Transverse colon (tissue), 4 donors: ENCODE data around the gene IPO5.

Source experiments
- EP300 ChIP-seq: sonication (generic); formaldehyde crosslinking; IDR thresholded peaks from one replicate; pipeline ENCODE4 v1.6.1; 2017; ENCODE audit warnings: antibody characterized with exemption, low read depth
- POLR2A ChIP-seq: fragments of 450-650 bp; IDR thresholded peaks from one replicate; pipeline ENCODE4 v1.6.1; 2016; ENCODE audit warnings: antibody characterized with exemption, mild to moderate bottlenecking, moderate library complexity
- POLR2AphosphoS5 ChIP-seq, 3 donors: sonication (generic); formaldehyde crosslinking; IDR thresholded peaks; one replicate each; pipeline ENCODE4 v1.6.1; 2016; ENCODE audit warnings: antibody characterized with exemption in 3 of 3
- TF ChIP-seq, protein P1 (sequence below), 5 experiments: fragments of 200-600 bp in 3 of 5; fragments of 450-650 bp in 2 of 5; sonication (generic) in 3 of 5; IDR thresholded peaks; 1 replicate in 2 of 5; 2 replicates in 3 of 5; pipeline ENCODE4 v1.5.1; 2016 to 2017; ENCODE audit warnings: antibody characterized with exemption in 5 of 5, inconsistent platforms in 3 of 5, mild to moderate bottlenecking in 2 of 5, moderate library complexity in 1 of 5

- TF ChIP-seq, protein P1, sequence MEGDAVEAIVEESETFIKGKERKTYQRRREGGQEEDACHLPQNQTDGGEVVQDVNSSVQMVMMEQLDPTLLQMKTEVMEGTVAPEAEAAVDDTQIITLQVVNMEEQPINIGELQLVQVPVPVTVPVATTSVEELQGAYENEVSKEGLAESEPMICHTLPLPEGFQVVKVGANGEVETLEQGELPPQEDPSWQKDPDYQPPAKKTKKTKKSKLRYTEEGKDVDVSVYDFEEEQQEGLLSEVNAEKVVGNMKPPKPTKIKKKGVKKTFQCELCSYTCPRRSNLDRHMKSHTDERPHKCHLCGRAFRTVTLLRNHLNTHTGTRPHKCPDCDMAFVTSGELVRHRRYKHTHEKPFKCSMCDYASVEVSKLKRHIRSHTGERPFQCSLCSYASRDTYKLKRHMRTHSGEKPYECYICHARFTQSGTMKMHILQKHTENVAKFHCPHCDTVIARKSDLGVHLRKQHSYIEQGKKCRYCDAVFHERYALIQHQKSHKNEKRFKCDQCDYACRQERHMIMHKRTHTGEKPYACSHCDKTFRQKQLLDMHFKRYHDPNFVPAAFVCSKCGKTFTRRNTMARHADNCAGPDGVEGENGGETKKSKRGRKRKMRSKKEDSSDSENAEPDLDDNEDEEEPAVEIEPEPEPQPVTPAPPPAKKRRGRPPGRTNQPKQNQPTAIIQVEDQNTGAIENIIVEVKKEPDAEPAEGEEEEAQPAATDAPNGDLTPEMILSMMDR (IDR thresholded peaks at IDR 0.05) = no peak
- TF ChIP-seq POLR2A (no peak), POLR2AphosphoS5 (IDR thresholded peaks at IDR 0.05) (no peak), EP300 (no peak)
These were observed 21.3 kb downstream of the IPO5 start for GRCh38 chr13:97974773-97975172.
